22Rv1 (cell line): ENCODE results near the gene STARD9.

Experiments
- ZFX ChIP-seq: fragments of 450-650 bp; IDR thresholded peaks from 2 replicates; pipeline ENCODE4 v1.6.1; 2017; ENCODE audit warnings: antibody characterized with exemption, borderline replicate concordance
- TF ChIP-seq, protein P1 (sequence below): fragments of 450-650 bp; IDR thresholded peaks from 2 replicates; pipeline ENCODE4 v1.5.1; 2017; ENCODE audit warnings: mild to moderate bottlenecking

DNA sequence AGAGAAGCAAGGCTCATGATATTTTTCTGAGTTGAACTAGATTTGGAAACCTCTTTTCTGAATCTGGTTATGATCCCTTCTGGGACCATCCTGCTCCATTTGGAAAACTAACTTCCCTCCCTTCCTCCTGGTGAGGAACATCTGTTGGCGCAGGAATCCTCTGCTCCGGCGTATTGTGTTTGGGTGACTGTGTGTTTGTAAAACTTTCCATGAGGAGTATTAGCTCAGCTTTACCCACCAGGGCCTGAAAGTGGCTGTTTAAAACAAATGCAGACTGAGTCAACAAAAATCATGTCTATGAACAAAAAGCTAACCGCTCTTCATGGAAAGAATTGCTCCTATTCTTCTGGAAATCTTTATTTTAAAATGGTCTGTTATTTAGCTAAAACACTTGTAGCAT, 17.7 kb downstream of the STARD9 start:
- TF ChIP-seq, protein P1, sequence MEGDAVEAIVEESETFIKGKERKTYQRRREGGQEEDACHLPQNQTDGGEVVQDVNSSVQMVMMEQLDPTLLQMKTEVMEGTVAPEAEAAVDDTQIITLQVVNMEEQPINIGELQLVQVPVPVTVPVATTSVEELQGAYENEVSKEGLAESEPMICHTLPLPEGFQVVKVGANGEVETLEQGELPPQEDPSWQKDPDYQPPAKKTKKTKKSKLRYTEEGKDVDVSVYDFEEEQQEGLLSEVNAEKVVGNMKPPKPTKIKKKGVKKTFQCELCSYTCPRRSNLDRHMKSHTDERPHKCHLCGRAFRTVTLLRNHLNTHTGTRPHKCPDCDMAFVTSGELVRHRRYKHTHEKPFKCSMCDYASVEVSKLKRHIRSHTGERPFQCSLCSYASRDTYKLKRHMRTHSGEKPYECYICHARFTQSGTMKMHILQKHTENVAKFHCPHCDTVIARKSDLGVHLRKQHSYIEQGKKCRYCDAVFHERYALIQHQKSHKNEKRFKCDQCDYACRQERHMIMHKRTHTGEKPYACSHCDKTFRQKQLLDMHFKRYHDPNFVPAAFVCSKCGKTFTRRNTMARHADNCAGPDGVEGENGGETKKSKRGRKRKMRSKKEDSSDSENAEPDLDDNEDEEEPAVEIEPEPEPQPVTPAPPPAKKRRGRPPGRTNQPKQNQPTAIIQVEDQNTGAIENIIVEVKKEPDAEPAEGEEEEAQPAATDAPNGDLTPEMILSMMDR = no peak
- no peak for TF ChIP-seq ZFX
